ENCODE results near the gene STX5. TPM values are rescaled to one million over a fixed set of nuclear protein-coding genes. Genes with fewer than 3 reads are reported as not detected.

The STX5 gene
- 35.5 and 44.3 TPM in 2 replicates for total RNA-seq

GRCh38 chr11:62831520-62832335, at the start of gene STX5:
STX5 (minus strand) TSS chr11:62832051; CDS start chr11:62831243, 808 bp downstream.

GRCh38 chr11:62880803-62881578, 49.1 kb upstream of the STX5 start, which contains the start of gene SLC3A2:
SLC3A2 (plus strand) TSS chr11:62880896; CDS start chr11:62881024, 128 bp downstream.

GRCh38 chr11:62839050-62839945, 7.4 kb upstream of the STX5 start, which contains the start of gene WDR74:
WDR74 (minus strand) TSS chr11:62839590; CDS start chr11:62839570, 20 bp downstream.

GRCh38 chr11:62832336-62833234, 734 bp upstream of the STX5 start, which contains the start of gene TEX54:
TEX54 (minus strand) TSS chr11:62832841.

GRCh38 chr11:62805076-62805892, 26.6 kb downstream of the STX5 start, which contains the start of gene NXF1:
NXF1 (minus strand) TSS chr11:62805440; CDS start chr11:62805356, 84 bp downstream.

GRCh38 chr11:62791501-62792201, 40.2 kb downstream of the STX5 start, which contains the start of gene TMEM223:
TMEM223 (minus strand) TSS chr11:62792006; CDS start chr11:62791994, 12 bp downstream.

GRCh38 chr11:62787005-62787759, 44.7 kb downstream of the STX5 start, which contains the start of gene TMEM179B:
TMEM179B (plus strand) TSS chr11:62787402; CDS start chr11:62787432, 30 bp downstream.

GRCh38 chr11:62771144-62772021, 60.5 kb downstream of the STX5 start, which contains the start of gene TAF6L:
TAF6L (plus strand) TSS chr11:62771396; CDS start chr11:62775784, 4,388 bp downstream.

Other genes with a start within 250 kb of the STX5 start
- 8.7 and 9.2 TPM in 2 replicates for gene TUT1, start 240.5 kb downstream of the STX5 start, total RNA-seq
- gene MTA2, start 230.2 kb downstream of the STX5 start, total RNA-seq, result 70.8 and 86.8 TPM in 2 replicates
- gene EML3, start 219.3 kb downstream of the STX5 start, total RNA-seq, result 23.8 and 38.6 TPM in 2 replicates
- gene ROM1, start 218.8 kb downstream of the STX5 start, total RNA-seq, result 3.1 and 5.8 TPM in 2 replicates
- gene B3GAT3, start 210.1 kb downstream of the STX5 start, total RNA-seq, result 48.9 and 82.7 TPM in 2 replicates
- gene GANAB, start 185.4 kb downstream of the STX5 start, total RNA-seq, result 612 and 660 TPM in 2 replicates
- 24.5 and 26.9 TPM in 2 replicates for gene INTS5, start 178.7 kb downstream of the STX5 start, total RNA-seq
- 13.4 and 18.3 TPM in 2 replicates for gene C11orf98, start 166.8 kb downstream of the STX5 start, total RNA-seq
- gene CSKMT, start 166.7 kb downstream of the STX5 start, total RNA-seq, result 4.2 and 4.5 TPM in 2 replicates
- gene UQCC3, start 160.4 kb downstream of the STX5 start, total RNA-seq, result 6.6 and 7.5 TPM in 2 replicates
- 3.0 and 3.9 TPM in 2 replicates for gene LBHD1, start 159.8 kb downstream of the STX5 start, total RNA-seq
- gene UBXN1, start 153.0 kb downstream of the STX5 start, total RNA-seq, result 80.9 and 85.2 TPM in 2 replicates
- 3.3 and 4.9 TPM in 2 replicates for gene LRRN4CL, start 142.5 kb downstream of the STX5 start, total RNA-seq
- gene BSCL2, start 124.6 kb downstream of the STX5 start, total RNA-seq, result 54.8 and 59.1 TPM in 2 replicates
- gene GNG3, start 124.4 kb downstream of the STX5 start, total RNA-seq, result 0.13 TPM in 1 of 2 replicates, not detected in the other
- gene HNRNPUL2, start 104.6 kb downstream of the STX5 start, total RNA-seq, result 13.3 and 15.4 TPM in 2 replicates
- 27.5 and 28.9 TPM in 2 replicates for gene TTC9C, start 103.6 kb downstream of the STX5 start, total RNA-seq
- gene ZBTB3, start 77.9 kb downstream of the STX5 start, total RNA-seq, result 10.3 and 11.7 TPM in 2 replicates
- gene POLR2G, start 70.5 kb downstream of the STX5 start, total RNA-seq, result 51.6 and 51.7 TPM in 2 replicates
- 19.3 and 27.2 TPM in 2 replicates for gene TAF6L, start 60.7 kb downstream of the STX5 start, total RNA-seq
- 48.9 and 50.0 TPM in 2 replicates for gene TMEM179B, start 44.6 kb downstream of the STX5 start, total RNA-seq
- 13.3 and 16.2 TPM in 2 replicates for gene TMEM223, start 40.0 kb downstream of the STX5 start, total RNA-seq
- 26.1 and 39.4 TPM in 2 replicates for gene NXF1, start 26.6 kb downstream of the STX5 start, total RNA-seq
- not detected in 2 replicates for gene TEX54, start 790 bp upstream of the STX5 start, total RNA-seq
- gene WDR74, start 7.5 kb upstream of the STX5 start, total RNA-seq, result 25.4 and 46.1 TPM in 2 replicates
- 104 and 190 TPM in 2 replicates for gene SLC3A2, start 48.8 kb upstream of the STX5 start, total RNA-seq
- not detected in 2 replicates for gene CHRM1, start 89.3 kb upstream of the STX5 start, total RNA-seq
- not detected in 2 replicates for gene SLC22A6, start 152.9 kb upstream of the STX5 start, total RNA-seq
- gene SLC22A8, start 183.8 kb upstream of the STX5 start, total RNA-seq, result not detected in 2 replicates

Data from smooth muscle cell of the pulmonary artery (primary cell).